HepG2 (cell line): Measurements from ENCODE around the gene MRPL58. TPM values are rescaled to one million over a fixed set of nuclear protein-coding genes. Genes with fewer than 3 reads are reported as not detected.
A peak's percentile ranks its signal among the peaks of the same experiment; 100 is the strongest.

Source experiments
- ARHGAP35 ChIP-seq: sonication (generic); formaldehyde crosslinking; IDR thresholded peaks from 2 replicates; pipeline ENCODE4 v1.9.0; 2022; ENCODE audit warnings: mild to moderate bottlenecking, inconsistent platforms, moderate library complexity, missing genetic modification reagents, borderline replicate concordance
- ARID4A ChIP-seq: sonication (generic); formaldehyde crosslinking; IDR thresholded peaks from 2 replicates; pipeline ENCODE4 v1.5.0; 2020; ENCODE audit warnings: mild to moderate bottlenecking, missing genetic modification reagents, borderline replicate concordance
- DBP ChIP-seq: sonication (generic); formaldehyde crosslinking; IDR thresholded peaks from 2 replicates; pipeline ENCODE4 v1.4.0; 2020; ENCODE audit warnings: missing genetic modification reagents; ENCODE audit errors: not compliant biosample characterization
- FOXA1 ChIP-seq, 2 experiments: fragments of 450-650 bp in 1 of 2; sonication (generic) in 1 of 2; formaldehyde crosslinking in 1 of 2; IDR thresholded peaks; 2 replicates each; pipeline versions ENCODE4 v1.4.0 to v1.6.1; 2016 to 2020; ENCODE audit warnings: missing genetic modification reagents in 1 of 2
- KLF16 ChIP-seq, 2 experiments: sonication (generic) in 1 of 2; formaldehyde crosslinking in 1 of 2; IDR thresholded peaks; 2 replicates each; pipeline versions ENCODE4 v1.6.1 to v1.8.0; 2016 to 2023; ENCODE audit warnings: missing genetic modification reagents in 2 of 2, missing compliant biosample characterization in 1 of 2
- NFE2L1 ChIP-seq: sonication (generic); formaldehyde crosslinking; IDR thresholded peaks from 2 replicates; pipeline ENCODE4 v1.4.0; 2020; ENCODE audit warnings: missing genetic modification reagents, mild to moderate bottlenecking, borderline replicate concordance
- PRMT3 ChIP-seq: sonication (generic); formaldehyde crosslinking; IDR thresholded peaks from 2 replicates; pipeline ENCODE4 v1.8.1; 2022; ENCODE audit warnings: low read depth, mild to moderate bottlenecking, moderate library complexity, missing genetic modification reagents, borderline replicate concordance
- RFX3 ChIP-seq: IDR thresholded peaks from 2 replicates; pipeline ENCODE4 v1.6.1; 2016; ENCODE audit warnings: missing biosample characterization, missing genetic modification reagents
- SAFB2 ChIP-seq: sonication (generic); formaldehyde crosslinking; IDR thresholded peaks from 2 replicates; pipeline ENCODE4 v1.5.1; 2020; ENCODE audit warnings: missing genetic modification reagents, low read depth, mild to moderate bottlenecking, borderline replicate concordance
- ZBTB7B ChIP-seq: sonication (generic); formaldehyde crosslinking; IDR thresholded peaks from 2 replicates; pipeline ENCODE4 v1.4.0; 2020; ENCODE audit warnings: missing genetic modification reagents
- ZNF292 ChIP-seq: sonication (generic); formaldehyde crosslinking; IDR thresholded peaks from 2 replicates; pipeline ENCODE4 v1.8.1; 2022; ENCODE audit warnings: mild to moderate bottlenecking, low read depth, missing genetic modification reagents, borderline replicate concordance
- ZNF326 ChIP-seq: sonication (generic); formaldehyde crosslinking; IDR thresholded peaks from 2 replicates; pipeline ENCODE4 v1.4.0; 2020; ENCODE audit warnings: missing genetic modification reagents, borderline replicate concordance
- polyA plus RNA-seq, 8 experiments: library from polyadenylated mRNA; depleted of rRNA in 3 of 8; stranded (reverse) in 7 of 8; unstranded in 1 of 8; fragments of >200 nt; fragmentation: Illumina TruSeq in 4 of 8; extraction: Trizol in 4 of 8; gene quantifications; 2 replicates each; pipeline versions ENCODE4 v1.2.1 to v1.2.3, GENCODE V29; 2011 to 2016; ENCODE audit warnings: low read depth in 4 of 8, missing spikeins in 1 of 8, mixed read lengths in 1 of 8; ENCODE audit not compliant: insufficient read depth in 1 of 8
- total RNA-seq, 5 experiments: library from RNA; depleted of rRNA; stranded (reverse); fragments of >200 nt; fragmentation: Illumina TruSeq; extraction: Trizol; gene quantifications; 2 replicates each; pipeline ENCODE4 v1.2.3, GENCODE V29; 2016; ENCODE audit warnings: low read depth in 1 of 5
- TF ChIP-seq, protein P1 (sequence below): sonication (generic); formaldehyde crosslinking; IDR thresholded peaks from 2 replicates; pipeline ENCODE4 v1.5.0; 2020; ENCODE audit warnings: missing genetic modification reagents
- TF ChIP-seq, protein P2 (sequence below): sonication (generic); formaldehyde crosslinking; IDR thresholded peaks from 2 replicates; pipeline ENCODE4 v1.4.0; 2020; ENCODE audit warnings: missing genetic modification reagents, borderline replicate concordance
- TF ChIP-seq, protein P3 (sequence below): IDR thresholded peaks from 2 replicates; pipeline ENCODE4 v1.6.1; 2018; ENCODE audit warnings: missing genetic modification reagents, mild to moderate bottlenecking, missing compliant biosample characterization

MRPL58 gene
- total and polyA plus RNA-seq, 2 of the 13 experiments (the other 11 are each of a cell fraction or from before 2014, with no cell fraction given) = 44.9 to 68.9 TPM

GRCh38 chr17:74972107-74972972 lies 40.1 kb upstream of the MRPL58 start, which contains the start of gene HID1 (continued):
- no peak for TF ChIP-seq PRMT3 (CRISPR knock-in tag)
- TF ChIP-seq NFE2L1 = no peak
- TF ChIP-seq ZNF326 = no peak
- TF ChIP-seq ARID4A = peak; percentile 79
- peak; percentile 83; the same call in 1 of the 2 replicates for TF ChIP-seq ZNF292 (CRISPR knock-in tag)
- no peak for TF ChIP-seq DBP
- TF ChIP-seq, protein P1, sequence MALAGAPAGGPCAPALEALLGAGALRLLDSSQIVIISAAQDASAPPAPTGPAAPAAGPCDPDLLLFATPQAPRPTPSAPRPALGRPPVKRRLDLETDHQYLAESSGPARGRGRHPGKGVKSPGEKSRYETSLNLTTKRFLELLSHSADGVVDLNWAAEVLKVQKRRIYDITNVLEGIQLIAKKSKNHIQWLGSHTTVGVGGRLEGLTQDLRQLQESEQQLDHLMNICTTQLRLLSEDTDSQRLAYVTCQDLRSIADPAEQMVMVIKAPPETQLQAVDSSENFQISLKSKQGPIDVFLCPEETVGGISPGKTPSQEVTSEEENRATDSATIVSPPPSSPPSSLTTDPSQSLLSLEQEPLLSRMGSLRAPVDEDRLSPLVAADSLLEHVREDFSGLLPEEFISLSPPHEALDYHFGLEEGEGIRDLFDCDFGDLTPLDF (CRISPR knock-in tag) = no peak
- peak; percentile 79 for TF ChIP-seq ZBTB7B
- no peak for TF ChIP-seq RFX3
- TF ChIP-seq, protein P2, sequence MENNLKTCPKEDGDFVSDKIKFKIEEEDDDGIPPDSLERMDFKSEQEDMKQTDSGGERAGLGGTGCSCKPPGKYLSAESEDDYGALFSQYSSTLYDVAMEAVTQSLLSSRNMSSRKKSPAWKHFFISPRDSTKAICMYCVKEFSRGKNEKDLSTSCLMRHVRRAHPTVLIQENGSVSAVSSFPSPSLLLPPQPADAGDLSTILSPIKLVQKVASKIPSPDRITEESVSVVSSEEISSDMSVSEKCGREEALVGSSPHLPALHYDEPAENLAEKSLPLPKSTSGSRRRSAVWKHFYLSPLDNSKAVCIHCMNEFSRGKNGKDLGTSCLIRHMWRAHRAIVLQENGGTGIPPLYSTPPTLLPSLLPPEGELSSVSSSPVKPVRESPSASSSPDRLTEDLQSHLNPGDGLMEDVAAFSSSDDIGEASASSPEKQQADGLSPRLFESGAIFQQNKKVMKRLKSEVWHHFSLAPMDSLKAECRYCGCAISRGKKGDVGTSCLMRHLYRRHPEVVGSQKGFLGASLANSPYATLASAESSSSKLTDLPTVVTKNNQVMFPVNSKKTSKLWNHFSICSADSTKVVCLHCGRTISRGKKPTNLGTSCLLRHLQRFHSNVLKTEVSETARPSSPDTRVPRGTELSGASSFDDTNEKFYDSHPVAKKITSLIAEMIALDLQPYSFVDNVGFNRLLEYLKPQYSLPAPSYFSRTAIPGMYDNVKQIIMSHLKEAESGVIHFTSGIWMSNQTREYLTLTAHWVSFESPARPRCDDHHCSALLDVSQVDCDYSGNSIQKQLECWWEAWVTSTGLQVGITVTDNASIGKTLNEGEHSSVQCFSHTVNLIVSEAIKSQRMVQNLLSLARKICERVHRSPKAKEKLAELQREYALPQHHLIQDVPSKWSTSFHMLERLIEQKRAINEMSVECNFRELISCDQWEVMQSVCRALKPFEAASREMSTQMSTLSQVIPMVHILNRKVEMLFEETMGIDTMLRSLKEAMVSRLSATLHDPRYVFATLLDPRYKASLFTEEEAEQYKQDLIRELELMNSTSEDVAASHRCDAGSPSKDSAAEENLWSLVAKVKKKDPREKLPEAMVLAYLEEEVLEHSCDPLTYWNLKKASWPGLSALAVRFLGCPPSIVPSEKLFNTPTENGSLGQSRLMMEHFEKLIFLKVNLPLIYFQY (CRISPR knock-in tag) = peak; percentile 69; the same call in 1 of the 2 replicates
- TF ChIP-seq, protein P3, sequence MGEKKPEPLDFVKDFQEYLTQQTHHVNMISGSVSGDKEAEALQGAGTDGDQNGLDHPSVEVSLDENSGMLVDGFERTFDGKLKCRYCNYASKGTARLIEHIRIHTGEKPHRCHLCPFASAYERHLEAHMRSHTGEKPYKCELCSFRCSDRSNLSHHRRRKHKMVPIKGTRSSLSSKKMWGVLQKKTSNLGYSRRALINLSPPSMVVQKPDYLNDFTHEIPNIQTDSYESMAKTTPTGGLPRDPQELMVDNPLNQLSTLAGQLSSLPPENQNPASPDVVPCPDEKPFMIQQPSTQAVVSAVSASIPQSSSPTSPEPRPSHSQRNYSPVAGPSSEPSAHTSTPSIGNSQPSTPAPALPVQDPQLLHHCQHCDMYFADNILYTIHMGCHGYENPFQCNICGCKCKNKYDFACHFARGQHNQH (CRISPR knock-in tag) = no peak
- no peak for TF ChIP-seq ARHGAP35 (CRISPR knock-in tag)
- peak; percentile 85 for TF ChIP-seq SAFB2 (CRISPR knock-in tag)
- 0 out of 4 replicates have a peak, but pooled peaks of 1 of the 2 experiments have one; percentile 35 for TF ChIP-seq KLF16 (CRISPR knock-in tag; IDR thresholded peaks at IDR 0.05)
- peak; percentile 46; the same call in 1 of the 2 replicates for TF ChIP-seq FOXA1 (IDR thresholded peaks at IDR 0.05)
- TF ChIP-seq FOXA1 (CRISPR knock-in tag; IDR thresholded peaks at IDR 0.05) = peak; percentile 98
